Measurements from ENCODE around the gene RAB11A.
A peak's percentile ranks its signal among the peaks of the same experiment; 100 is the strongest.
"Not testable (repeated sequence)": the region's sequence is repeated elsewhere in the genome, so short reads cannot be mapped to it uniquely, and the experiment has no call there.

Gene RAB11A

DNA sequence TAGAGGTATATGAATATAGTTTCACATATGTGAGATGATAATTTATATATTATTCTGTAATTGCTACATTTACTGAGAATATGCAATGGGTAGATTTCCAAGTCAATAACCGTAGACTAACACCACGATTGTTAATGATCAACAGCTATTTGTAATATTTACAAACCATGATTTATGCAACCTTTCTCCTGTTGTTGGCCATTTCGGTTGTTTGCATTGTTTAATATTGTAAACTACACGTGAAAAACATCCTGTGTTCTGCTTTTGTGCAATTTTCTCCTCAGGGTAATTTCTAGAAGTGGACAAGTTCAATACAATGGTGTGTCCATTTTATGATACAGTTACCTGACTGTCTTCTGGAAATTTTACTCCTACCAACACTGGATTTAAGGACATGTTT lies 29.3 kb upstream of the RAB11A start:
- no peak for DNase-seq
- intact Hi-C loops (cut with DNase I) = no loop called here

DNA sequence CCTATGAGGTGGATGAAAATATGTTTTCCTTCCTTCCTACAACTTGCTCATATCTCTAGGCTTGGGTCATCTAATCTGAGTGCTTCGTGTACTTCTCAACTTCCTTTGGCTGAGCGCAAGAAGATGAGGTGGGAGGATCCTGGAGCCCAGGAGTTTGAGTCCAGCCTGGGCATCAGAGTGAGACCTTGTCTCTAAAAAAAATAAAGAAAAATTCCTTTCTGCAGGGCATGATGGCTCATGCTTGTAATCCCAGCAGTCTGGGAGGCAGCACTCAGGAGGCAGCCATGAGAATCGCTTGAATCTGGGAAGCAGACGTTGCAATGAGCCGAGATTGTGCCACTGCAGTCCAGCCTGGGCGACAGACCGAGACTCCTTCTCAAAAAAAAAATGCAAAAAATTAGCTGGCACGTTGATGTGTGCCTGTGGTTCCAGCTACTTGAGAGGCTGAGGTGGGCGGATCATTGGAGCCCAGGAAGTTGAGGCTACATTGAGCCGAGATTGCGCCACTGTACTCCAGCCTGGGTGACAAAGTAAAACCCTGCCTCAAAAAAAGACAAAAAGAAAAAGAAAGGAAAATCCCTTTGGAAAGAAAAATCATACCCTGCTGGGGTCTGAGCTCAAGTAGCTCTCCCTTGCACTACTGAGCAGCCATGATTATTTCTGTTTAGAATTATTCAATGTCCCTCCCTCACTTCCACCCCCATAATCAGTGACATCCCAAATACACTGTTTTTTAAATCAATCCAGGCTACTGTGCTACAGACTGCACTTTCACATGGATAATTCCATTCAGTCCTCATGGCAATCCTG lies 28.0 kb upstream of the RAB11A start:
- peak in 1 of 42 donors; percentile 26 for DNase-seq
- intact Hi-C loops (cut with DNase I) = no loop called here

DNA sequence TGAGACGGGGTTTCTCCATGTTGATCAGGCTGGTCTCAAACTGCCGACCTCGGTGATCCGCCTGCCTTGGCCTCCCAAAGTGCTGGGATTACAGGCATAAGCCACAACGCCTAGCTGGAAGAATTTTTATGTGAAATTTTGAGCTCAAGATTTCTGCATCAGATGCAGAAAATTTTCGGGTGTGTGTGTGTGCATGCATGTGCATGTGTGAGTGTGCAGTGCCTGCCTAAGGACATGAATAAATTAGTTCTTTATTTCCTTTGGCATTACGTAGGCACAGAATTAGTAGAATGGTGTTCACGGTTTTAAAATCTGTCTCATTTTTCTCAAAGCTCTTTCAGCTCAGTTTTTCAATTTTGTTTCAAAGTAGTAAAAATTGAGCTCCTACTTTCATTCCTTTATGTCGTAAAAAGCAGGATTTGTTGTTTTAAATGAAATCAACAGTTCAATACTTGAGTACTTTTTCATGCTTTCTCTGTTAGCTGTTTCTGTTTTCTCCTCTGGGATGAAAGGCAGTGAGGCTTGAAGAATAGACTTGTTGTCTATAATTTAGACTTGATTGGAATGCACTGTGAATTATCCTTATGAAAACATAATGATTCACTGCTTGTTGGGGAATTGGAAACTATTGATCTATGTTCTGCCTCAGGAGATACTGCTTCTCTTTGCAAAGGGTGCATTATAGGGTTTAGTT lies 23.3 kb upstream of the RAB11A start:
- intact Hi-C loops (cut with DNase I) = no loop called here
- no peak for DNase-seq

DNA sequence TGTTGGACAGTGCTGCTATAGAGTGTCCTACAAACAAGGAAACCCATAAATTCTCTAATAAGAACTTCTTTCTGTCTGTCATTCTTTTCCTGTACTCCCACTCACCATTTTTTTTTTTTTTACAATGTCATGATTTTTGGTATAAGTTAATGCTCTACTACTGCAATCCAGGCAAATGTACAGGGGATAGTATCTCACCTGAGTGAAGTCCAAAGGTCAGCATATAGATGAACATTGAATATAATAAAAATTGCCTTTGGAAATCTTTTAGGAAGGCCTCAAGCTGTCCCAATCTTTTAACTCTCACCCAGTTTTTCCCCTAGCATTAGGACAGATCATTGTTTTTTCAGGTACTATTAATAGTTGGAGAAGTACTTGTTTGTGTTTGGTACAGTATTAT lies 21.3 kb upstream of the RAB11A start:
- intact Hi-C loops (cut with DNase I) = no loop called here
- no peak for DNase-seq

DNA sequence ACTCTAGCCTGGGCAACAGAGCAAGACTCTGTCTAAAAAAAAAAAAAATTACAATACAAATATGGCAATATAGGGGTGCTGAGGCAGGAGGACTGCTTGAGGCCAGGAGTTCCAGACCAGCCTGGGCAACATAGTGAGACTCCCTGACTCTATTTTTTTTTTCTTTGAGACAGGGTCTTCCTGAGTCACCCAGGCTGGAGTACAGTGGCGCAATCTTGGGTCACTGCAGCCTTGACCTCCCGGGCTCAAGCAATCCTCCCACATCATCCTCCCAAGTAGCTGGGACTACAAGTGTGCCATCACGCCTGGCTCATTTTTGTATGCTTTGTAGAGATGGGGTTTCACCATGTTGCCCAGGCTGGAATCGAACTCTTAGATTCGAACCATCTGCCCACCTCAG lies 17.3 kb upstream of the RAB11A start:
- intact Hi-C loops (cut with DNase I) = no loop called here
- DNase-seq = no peak

DNA sequence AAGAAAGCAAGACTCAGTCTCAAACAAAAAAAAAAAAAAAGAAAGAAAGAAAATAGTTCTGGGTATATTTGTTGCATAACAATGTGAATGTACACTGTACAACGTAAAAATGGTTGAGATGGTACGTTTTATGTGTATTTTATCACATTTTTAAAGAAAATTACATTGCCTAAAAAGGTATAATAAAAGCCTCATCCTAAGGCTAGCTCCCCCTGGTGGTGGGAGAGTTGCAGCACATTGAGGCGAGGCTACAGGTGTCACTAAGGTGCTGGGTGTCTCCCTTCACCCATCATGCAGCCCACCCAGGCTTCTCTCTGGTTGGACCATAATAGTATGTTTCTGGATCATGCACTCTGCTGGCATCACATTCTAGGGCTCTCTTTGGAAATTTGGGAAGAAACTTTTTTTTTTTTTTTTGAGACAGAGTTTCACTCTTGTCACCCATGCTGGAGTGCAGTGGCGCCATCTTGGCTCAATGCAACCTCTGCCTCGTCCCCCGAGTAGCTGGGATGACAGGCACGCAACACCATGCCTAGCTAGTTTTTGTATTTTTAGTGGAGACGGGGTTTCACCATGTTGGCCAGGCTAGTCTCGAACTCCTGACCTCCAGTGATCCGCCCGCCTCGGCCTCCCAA lies 12.4 kb upstream of the RAB11A start:
- intact Hi-C loops (cut with DNase I) = no loop called here
- peak in 39 of 42 donors; percentile 16 to 89 (median 54) for DNase-seq

DNA sequence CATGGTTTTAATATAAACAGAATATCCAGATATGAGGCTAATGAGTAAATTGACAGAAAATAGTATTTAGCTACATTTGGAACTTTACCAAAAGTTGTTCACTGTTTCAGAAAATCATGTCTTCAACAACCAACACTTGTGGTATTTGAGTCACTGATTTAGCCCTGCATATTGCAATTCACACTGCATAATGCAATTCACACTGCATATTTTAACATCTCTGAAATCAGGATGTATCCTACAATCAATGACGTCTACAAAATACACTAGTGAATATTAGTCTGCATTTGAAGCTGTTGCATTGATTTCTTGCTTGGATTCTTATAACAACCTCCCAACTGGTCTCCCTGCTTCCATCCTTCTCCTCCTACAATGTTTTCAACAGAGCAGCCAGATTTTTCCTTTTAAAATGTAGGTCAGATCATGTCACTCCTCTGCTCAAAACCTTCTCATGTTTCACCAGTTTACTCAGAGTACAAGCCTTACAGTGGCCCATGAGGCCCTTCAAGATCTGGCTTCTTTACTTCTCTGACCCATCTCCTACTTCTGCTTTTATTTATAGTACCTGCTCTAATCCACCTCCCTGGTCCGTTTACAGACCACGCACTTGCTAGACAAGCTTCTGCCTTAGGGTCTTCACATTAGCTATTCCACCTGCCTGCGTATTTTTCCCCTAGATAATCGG lies 11.4 kb upstream of the RAB11A start:
- intact Hi-C loops (cut with DNase I) = no loop called here
- DNase-seq = peak in 3 of 42 donors; percentile 9 to 32 (median 14)

DNA sequence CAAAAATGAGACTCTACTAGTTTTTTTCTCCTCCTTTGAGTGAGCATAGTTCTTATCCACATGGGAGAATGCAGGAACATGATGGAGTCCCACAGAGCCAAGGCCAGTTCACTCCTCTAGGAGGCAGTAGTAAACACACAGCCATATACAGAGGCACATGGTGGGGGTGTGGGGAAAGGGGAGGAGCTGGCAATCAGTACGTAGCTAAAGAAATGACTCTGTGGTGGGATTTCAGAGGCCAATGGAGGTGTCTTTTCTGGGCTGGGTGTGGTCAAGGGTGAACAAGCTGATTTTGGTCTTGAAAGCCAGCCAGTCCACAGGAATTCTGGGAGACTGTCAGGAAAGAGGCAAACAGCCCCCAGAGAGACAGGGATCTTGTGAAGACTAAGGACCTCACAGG lies 6.6 kb upstream of the RAB11A start:
- intact Hi-C loops (cut with DNase I) = no loop called here
- DNase-seq = peak in 2 of 42 donors; percentile 17 to 26

DNA sequence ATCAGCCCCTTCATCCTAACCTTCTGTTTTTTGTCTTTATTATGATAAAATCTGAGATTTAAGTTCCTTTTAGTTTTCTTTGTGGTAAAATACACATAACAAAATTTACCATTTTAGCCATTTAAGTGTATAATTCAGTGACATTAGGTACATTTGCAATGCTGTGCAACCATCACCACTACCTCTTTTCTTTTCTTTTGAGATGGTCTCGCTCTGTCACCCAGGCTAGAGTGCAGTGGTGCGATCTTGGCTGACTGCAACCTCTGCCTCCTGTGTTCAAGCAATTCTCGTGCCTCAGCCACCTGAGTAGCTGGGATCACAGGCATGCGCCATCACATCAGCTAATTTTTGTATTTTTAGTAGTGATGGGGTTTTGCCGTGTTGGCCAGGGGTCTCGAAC lies 6.2 kb upstream of the RAB11A start:
- intact Hi-C loops (cut with DNase I) = no loop called here

DNA sequence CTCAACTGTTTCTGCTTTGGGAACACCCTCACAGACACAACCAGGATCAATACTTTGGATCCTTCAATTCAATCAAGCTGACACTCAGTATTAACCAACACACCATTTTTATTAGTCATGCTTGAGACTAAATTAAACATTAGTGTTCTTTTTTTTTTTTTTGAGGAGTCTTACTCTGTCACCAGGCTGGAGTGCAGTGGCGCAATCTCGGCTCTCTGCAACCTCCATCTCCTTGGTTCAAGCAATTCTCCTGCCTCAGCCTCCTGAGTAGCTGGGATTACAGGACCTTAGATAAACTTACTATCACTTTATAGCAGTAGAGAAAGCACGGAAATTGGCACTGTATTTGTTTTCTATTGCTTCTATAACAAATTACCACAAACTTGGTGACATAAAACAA lies 2.0 kb upstream of the RAB11A start:
- intact Hi-C loops (cut with DNase I) = loop anchor here (5.0 kb wide), 1 partner anchor 75 kb away; the partner anchor contains the start of gene DENND4A
- peak in 2 of 42 donors; percentile 9 to 29 for DNase-seq

More for the DNA sequence above, 6.2 kb upstream of the RAB11A start:
- no peak for DNase-seq

DNA sequence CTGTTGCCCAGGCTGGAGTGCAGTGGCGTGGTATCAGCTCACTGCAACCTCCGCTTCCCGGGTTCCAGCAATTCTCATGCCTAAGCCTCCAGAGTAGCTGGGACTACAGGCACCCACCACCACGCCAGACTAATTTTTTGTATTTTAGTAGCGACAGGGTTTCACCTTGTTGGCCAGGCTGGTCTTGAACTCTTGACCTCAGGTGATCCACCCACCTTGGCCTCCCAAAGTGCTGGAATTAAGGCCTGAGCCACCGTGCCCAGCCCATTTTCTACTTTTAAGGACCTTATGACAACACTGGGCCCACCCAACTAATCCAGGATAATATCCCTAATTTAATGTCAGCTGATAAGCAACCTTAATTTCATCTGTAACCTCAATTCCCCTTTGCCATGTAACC lies 1.4 kb upstream of the RAB11A start:
- intact Hi-C loops (cut with DNase I) = loop anchor here (5.0 kb wide), 1 partner anchor 76 kb away; the partner anchor contains the start of gene DENND4A
- DNase-seq = not testable (repeated sequence)

DNA sequence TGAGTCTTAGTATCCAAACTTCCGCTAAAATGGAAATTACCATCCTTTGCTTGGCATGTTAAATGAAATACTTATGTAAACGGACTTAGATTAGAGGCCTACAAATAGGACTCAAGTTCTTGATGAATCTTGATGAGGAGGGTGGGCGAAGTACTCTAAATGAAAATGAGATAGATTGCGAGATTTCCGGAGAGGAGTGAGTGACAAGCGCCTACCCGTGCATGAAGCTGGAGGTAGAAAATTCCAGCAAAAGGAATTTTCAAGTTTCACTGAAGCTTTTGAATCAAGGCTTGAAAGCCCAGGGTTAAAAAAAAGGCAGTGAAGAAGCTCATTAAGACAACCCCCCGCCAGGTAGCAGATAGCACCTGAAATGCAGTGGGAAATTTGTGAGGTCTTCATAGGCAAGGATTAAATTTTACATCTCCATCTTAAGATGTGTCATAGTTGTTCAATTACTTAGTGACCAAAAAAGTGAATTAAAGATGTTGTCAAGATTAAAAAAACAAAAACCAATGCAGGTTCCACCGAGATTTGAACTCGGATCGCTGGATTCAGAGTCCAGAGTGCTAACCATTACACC lies 655 bp upstream of the RAB11A start:
- peak in 13 of 42 donors; percentile 9 to 65 (median 41) for DNase-seq
- intact Hi-C loops (cut with DNase I) = loop anchor here (5.0 kb wide), 1 partner anchor 76 kb away; the partner anchor contains the start of gene DENND4A

DNA sequence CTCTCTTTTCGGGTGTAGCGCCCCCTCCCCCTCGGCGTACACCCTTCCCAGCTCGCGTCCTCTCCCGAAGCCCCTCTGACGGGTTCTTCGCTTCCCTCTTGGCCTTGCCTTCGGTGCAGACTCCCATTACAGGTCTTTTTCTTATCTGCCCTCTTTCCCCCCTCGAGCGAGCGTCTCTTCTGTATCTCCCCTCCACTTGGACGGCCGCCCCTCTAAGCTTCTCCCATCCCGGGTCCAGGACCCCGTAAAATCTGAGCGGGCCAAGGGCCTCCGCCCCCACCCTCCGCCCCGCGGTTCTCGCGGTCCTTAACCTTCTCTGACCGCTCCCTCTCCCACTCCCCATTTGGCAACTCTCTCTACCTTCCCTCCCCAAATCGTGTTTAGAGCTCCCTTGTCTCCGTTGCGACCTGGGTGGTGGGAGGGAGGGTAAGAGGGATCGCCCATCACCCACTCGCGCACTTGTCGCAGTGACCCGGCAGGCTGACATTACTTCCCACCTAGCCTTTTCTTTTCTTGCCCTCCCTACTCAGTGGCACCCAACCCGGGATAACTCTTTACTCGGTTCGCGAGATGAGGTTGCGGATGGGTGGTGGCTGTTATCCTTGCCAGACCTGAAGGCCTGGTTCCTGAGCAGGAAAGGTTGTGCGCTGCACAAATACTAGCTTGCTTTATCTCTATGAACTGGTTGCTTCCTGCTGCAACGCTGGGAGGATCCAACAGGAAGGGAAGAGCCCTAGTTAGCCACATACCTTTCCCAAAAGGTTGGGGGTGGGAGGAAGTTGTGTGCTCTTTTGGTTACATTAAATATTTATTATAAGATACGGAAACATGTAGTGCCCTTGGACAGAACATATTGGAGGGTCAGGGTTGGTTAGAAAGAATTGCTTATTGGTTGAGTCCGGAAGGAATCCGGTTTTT lies 922 bp downstream of the RAB11A start:
- intact Hi-C loops (cut with DNase I) = loop anchor here (5.0 kb wide), 1 partner anchor 78 kb away; the partner anchor contains the start of gene DENND4A
- peak in 36 of 42 donors; percentile 13 to 68 (median 42) for DNase-seq

DNA sequence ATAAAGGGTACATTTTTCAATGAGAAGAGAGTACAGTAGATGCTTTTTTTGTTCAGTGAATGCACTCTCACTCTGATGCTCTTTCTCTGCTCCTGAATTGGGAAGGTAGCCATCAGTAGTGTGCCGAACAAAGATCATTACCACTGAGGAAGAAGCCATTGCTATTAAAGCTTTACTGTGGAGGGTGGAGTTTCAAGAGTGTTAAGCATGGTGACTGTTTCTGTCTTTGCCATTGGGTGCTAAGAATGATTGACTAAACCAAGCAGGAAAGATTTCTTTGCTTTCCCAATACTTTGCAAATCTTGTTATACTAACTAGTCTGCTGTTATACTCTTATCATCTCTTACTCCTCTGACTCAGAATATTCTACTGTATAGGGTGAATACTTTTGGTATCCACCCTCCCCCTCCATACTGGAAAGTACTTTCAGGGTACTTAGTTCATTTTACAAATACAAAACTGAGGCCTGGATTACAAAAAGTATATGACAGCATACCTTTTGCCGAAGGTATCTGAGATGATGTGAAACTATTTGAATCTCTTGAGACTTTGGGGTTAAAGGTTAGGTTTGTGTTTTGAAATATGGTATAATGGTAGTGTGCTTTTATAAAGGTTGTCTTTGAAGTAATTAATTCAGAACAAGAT lies 1.7 kb downstream of the RAB11A start:
- intact Hi-C loops (cut with DNase I) = no loop called here
- peak in 3 of 42 donors; percentile 5 to 24 (median 23) for DNase-seq

DNA sequence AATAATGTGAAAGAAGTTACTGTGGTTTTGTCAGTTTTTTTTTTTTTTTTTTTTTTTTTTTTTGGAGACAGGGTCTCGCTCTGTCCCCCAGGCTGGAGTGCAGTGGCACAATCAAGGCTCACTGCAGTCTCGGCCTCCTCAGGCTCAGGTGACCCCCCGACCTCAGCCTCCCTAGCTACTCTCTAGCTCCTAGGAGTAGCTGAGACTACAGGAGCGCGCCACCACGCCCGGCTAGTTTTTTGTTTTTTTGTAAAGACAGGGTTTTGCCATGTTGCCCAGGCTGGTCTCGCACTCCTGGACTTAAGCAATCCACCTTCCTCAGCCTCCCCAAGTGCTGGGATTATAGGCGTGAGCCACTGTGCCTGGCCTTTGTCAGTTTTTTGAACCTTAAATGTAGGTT lies 2.6 kb downstream of the RAB11A start:
- intact Hi-C loops (cut with DNase I); DNase-seq: not testable (repeated sequence)

DNA sequence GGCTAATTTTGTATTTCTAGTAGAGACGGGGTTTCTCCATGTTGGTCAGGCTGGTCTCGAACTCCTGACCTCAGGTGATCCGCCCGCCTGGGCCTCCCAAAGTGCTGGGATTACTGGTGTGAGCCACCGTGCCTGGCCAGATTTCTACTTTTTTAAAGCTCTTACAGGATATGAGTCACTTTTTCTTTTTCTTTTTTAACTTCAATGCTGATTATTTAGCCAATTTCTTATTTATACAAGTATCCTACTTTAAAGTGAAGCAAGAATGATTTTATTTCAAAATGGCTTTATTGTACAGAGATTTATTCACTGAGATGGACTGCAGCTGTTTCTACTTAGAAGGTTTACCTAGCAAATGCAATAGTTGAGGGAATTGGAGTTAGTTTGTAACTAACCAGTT lies 3.3 kb downstream of the RAB11A start:
- DNase-seq; intact Hi-C loops (cut with DNase I): not testable (repeated sequence)

DNA sequence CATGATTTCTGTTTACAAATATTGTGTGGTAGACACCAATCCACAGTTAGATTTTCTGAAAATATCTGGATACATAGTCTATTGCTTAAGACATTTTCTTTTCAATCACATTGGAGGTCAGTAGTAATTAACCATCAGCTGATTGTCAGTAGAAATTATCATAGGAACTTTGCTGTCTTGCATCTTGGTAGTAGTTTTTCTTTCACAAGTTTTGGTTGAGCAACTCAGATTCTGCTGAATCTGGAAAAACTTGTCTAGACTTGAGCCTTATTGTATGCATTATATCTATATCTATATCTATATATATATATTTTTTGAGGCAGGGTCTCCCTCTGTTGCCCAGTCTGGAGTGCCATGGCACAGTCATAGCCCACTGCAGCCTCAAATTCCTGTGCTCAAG lies 4.0 kb downstream of the RAB11A start:
- intact Hi-C loops (cut with DNase I) = no loop called here
- DNase-seq = no peak

Data from head of caudate nucleus (tissue), 42 donors.